A673 (cell line): Measurements from ENCODE around the gene ZNF488.

Experiments
- EZH2 ChIP-seq: fragments of 200-600 bp; sonication (generic); IDR thresholded peaks from 2 replicates; pipeline ENCODE4 v1.6.1; 2017; ENCODE audit warnings: borderline replicate concordance, low read depth, mild to moderate bottlenecking, mixed read lengths, antibody characterized with exemption, low read length; ENCODE audit not compliant: poor library complexity, severe bottlenecking
- TF ChIP-seq, protein P1 (sequence below): fragments of 300-800, 200-600 bp; sonication (generic); conservative IDR thresholded peaks from 2 replicates; pipeline ENCODE4 v1.5.1; 2017; ENCODE audit warnings: low read depth, mild to moderate bottlenecking, antibody characterized with exemption, low read length, moderate library complexity, mixed read lengths

DNA sequence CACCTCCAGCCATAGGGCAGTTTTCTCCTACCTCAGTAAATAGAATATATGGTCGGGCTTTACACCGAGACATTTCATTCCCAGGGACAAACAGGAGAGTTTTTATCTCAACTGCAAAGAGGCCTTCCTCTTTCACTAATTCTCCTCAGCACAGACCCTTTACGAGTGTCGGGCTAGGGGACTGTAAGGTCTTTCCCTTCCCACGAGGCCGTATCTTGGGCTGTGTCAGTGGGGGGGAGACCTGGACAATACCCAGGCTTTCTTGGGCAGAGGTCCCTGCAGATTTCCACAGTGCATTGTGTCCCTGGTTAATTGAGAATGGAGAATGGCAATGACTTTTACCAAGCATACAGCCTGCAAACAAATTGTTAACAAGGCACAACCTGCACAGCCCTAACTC is 13.2 kb upstream of the ZNF488 start:
- TF ChIP-seq, protein P1, sequence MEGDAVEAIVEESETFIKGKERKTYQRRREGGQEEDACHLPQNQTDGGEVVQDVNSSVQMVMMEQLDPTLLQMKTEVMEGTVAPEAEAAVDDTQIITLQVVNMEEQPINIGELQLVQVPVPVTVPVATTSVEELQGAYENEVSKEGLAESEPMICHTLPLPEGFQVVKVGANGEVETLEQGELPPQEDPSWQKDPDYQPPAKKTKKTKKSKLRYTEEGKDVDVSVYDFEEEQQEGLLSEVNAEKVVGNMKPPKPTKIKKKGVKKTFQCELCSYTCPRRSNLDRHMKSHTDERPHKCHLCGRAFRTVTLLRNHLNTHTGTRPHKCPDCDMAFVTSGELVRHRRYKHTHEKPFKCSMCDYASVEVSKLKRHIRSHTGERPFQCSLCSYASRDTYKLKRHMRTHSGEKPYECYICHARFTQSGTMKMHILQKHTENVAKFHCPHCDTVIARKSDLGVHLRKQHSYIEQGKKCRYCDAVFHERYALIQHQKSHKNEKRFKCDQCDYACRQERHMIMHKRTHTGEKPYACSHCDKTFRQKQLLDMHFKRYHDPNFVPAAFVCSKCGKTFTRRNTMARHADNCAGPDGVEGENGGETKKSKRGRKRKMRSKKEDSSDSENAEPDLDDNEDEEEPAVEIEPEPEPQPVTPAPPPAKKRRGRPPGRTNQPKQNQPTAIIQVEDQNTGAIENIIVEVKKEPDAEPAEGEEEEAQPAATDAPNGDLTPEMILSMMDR, result no peak
- TF ChIP-seq EZH2, result no peak
